GM19452 (cell line): Measurements from ENCODE around the gene RUVBL2.
"Not testable (repeated sequence)": the region's sequence is repeated elsewhere in the genome, so short reads cannot be mapped to it uniquely, and the experiment has no call there.

ENCODE experiments used
- ATAC-seq: cut with Tn5 transposase; IDR thresholded peaks from one replicate; pipeline ENCODE4 v1.9.1; 2021; ENCODE audit not compliant: unreplicated experiment

The RUVBL2 gene

GRCh38 chr19:49017041-49017665 is 23.5 kb downstream of the RUVBL2 start, which contains the start of gene LHB:
Gene LHB (minus strand): TSS chr19:49017091. CDS start chr19:49017081, 10 bp downstream.
- ATAC-seq: no peak

GRCh38 chr19:49017666-49018351 is 24.1 kb downstream of the RUVBL2 start:
- ATAC-seq: no peak

GRCh38 chr19:49018388-49019241 is 24.9 kb downstream of the RUVBL2 start:
- not testable (repeated sequence) for ATAC-seq

GRCh38 chr19:49019242-49019932 is 25.7 kb downstream of the RUVBL2 start:
- ATAC-seq: no peak

- no peak for ATAC-seq
These were observed 26.7 kb downstream of the RUVBL2 start for GRCh38 chr19:49020342-49020741.

GRCh38 chr19:49020931-49021895 is 27.5 kb downstream of the RUVBL2 start:
- no peak for ATAC-seq

GRCh38 chr19:49022116-49022515 is 28.4 kb downstream of the RUVBL2 start:
- ATAC-seq: no peak

GRCh38 chr19:49024233-49024632 is 30.5 kb downstream of the RUVBL2 start, which contains the start of gene CGB3:
Gene CGB3 (minus strand): TSS chr19:49024333. CDS start chr19:49023971, 362 bp downstream.
- ATAC-seq: not testable (repeated sequence)

- ATAC-seq: not testable (repeated sequence)
These were observed 31.4 kb downstream of the RUVBL2 start for GRCh38 chr19:49025088-49025487.

GRCh38 chr19:49025599-49025998 is 31.9 kb downstream of the RUVBL2 start:
- ATAC-seq: not testable (repeated sequence)

- ATAC-seq: not testable (repeated sequence)
These were observed 35.0 kb downstream of the RUVBL2 start for GRCh38 chr19:49028686-49029085.

- ATAC-seq: not testable (repeated sequence)
These were observed 36.1 kb downstream of the RUVBL2 start for GRCh38 chr19:49029749-49030148.

- ATAC-seq: not testable (repeated sequence)
These were observed 36.6 kb downstream of the RUVBL2 start for GRCh38 chr19:49030323-49030722.

- not testable (repeated sequence) for ATAC-seq
These were observed 38.1 kb downstream of the RUVBL2 start, which contains the start of gene CGB2 for GRCh38 chr19:49031642-49032301. Gene CGB2 (plus strand): TSS chr19:49031890. CDS start chr19:49032096, 206 bp downstream.

- ATAC-seq: not testable (repeated sequence)
These were observed 43.1 kb downstream of the RUVBL2 start, which contains the start of gene CGB1 for GRCh38 chr19:49036815-49037214. Gene CGB1 (minus strand): TSS chr19:49036895. CDS start chr19:49036711, 184 bp downstream.

- not testable (repeated sequence) for ATAC-seq
These were observed 44.4 kb downstream of the RUVBL2 start for GRCh38 chr19:49038111-49038510.

- ATAC-seq: not testable (repeated sequence)
These were observed 45.0 kb downstream of the RUVBL2 start for GRCh38 chr19:49038557-49039276.

- ATAC-seq: not testable (repeated sequence)
These were observed 46.0 kb downstream of the RUVBL2 start for GRCh38 chr19:49039736-49040135.
